Body of pancreas (tissue), 4 donors: ENCODE data around the gene BCL2L11. TPM values are rescaled to one million over a fixed set of nuclear protein-coding genes. Genes with fewer than 3 reads are reported as not detected.

ENCODE experiments used
- ATAC-seq: fragments of 150-250 bp; one replicate; pipeline ENCODE4 v1.9.1; 2016
- DNase-seq, 4 donors: peaks; one replicate each; pipeline ENCODE4 v3.0.0-alpha.2; 2019
- H3K27ac ChIP-seq, 4 donors: fragments of 200-600 bp; sonication (generic); 1 replicate in 3 of 4; 2 replicates in 1 of 4; pipeline versions ENCODE4 v1.5.1 to v1.6.1; 2016 to 2019; ENCODE audit warnings: mild to moderate bottlenecking in 1 of 4, mixed read lengths in 1 of 4, moderate library complexity in 1 of 4
- H3K27me3 ChIP-seq, 2 donors: fragments of 200-600 bp; sonication (generic); one replicate each; pipeline ENCODE4 v1.6.0; 2016; ENCODE audit warnings: mild to moderate bottlenecking in 1 of 2
- H3K36me3 ChIP-seq, 2 donors: fragments of 200-600 bp; sonication (generic); replicated peaks in 1 of 2; 2 replicates each; pipeline ENCODE4 v1.5.1; 2016; ENCODE audit warnings: low read depth in 2 of 2; ENCODE audit not compliant: insufficient read depth in 1 of 2
- H3K4me1 ChIP-seq: fragments of 200-600 bp; sonication (generic); one replicate; pipeline ENCODE4 v1.6.0; 2016
- H3K4me3 ChIP-seq, 2 donors: fragments of 200-600 bp; sonication (generic); 1 replicate in 1 of 2; 2 replicates in 1 of 2; pipeline ENCODE4 v1.5.1; 2016 to 2019
- H3K9me3 ChIP-seq, 3 donors: fragments of 200-600 bp; sonication (generic); 1 replicate in 2 of 3; 2 replicates in 1 of 3; pipeline ENCODE4 v1.5.1; 2016
- CTCF ChIP-seq, 7 experiments: fragments of 450-650 bp in 4 of 7; fragments of 200-600 bp in 3 of 7; sonication (generic) in 3 of 7; IDR thresholded peaks; one replicate each; pipeline ENCODE4 v1.5.1; 2016 to 2019; ENCODE audit warnings: antibody characterized with exemption in 7 of 7
- POLR2A ChIP-seq, 3 donors: fragments of 450-650 bp; IDR thresholded peaks; one replicate each; pipeline ENCODE4 v1.6.1; 2016; ENCODE audit warnings: antibody characterized with exemption in 3 of 3, mild to moderate bottlenecking in 2 of 3
- WGBS, 2 donors: methylation state at CpG; one replicate each; pipeline ENCODE4 v1.1.5; 2017; 5-methylcytosine and 5-hydroxymethylcytosine counted together
- intact Hi-C: fragments of 100-400 bp; cut with DNase I; formaldehyde crosslinking; loops from one replicate; pipeline ENCODE4 v1.15.1; 2023
- total RNA-seq, 2 donors: library from RNA; depleted of rRNA; stranded (reverse); fragments of >200 nt; gene quantifications; one replicate each; pipeline ENCODE4 v1.1.0, GENCODE V29; 2016

Gene BCL2L11
- total RNA-seq, 2 donors from 2014 or later = 10.9 to 18.7 TPM

- no peaks in the 10 kb centered on the region for H3K36me3 ChIP-seq
- 73 to 75% methylated on average over 10 of the region's 10 CpGs for WGBS, 2 donors
- H3K27me3 ChIP-seq = no peaks in the 10 kb centered on the region
- ATAC-seq (no peak), DNase-seq (no peak)
- H3K4me1 ChIP-seq = peaks cover 45% of the 10 kb centered on the region
- intact Hi-C loops = no loop called here
- H3K27ac ChIP-seq = peak overlapping the region; percentile 78 to 88 (median 86)
- TF ChIP-seq CTCF (IDR thresholded peaks at IDR 0.05) (no peak), POLR2A (IDR thresholded peaks at IDR 0.05) (no peak)
- no peak overlapping the region for H3K4me3 ChIP-seq
- no peaks in the 10 kb centered on the region for H3K9me3 ChIP-seq
Measured at GRCh38 chr2:111186121-111186715, 65.5 kb downstream of the BCL2L11 start.

- H3K27me3 ChIP-seq = no peaks in the 10 kb centered on the region
- no peak overlapping the region for H3K4me3 ChIP-seq
- WGBS, 2 donors = 81 to 95% methylated on average over 6 of the region's 6 CpGs
- intact Hi-C loops = no loop called here
- no peak overlapping the region for H3K27ac ChIP-seq
- peaks cover 45% of the 10 kb centered on the region for H3K4me1 ChIP-seq
- ATAC-seq = no peak
- TF ChIP-seq POLR2A (IDR thresholded peaks at IDR 0.05) (no peak), CTCF (IDR thresholded peaks at IDR 0.05) (no peak)
- H3K36me3 ChIP-seq = no peaks in the 10 kb centered on the region
- no peak for DNase-seq
- H3K9me3 ChIP-seq = no peaks in the 10 kb centered on the region
Measured at GRCh38 chr2:111186933-111187332, 66.2 kb downstream of the BCL2L11 start.

- Histone ChIP-seq H3K27ac (no peak overlapping the region), H3K9me3 (no peaks in the 10 kb centered on the region), H3K36me3 (no peaks in the 10 kb centered on the region), H3K4me1 (peaks cover 41% of the 10 kb centered on the region), H3K27me3 (no peaks in the 10 kb centered on the region), H3K4me3 (no peak overlapping the region)
- intact Hi-C loops = no loop called here
- no peak for DNase-seq
- no peak for ATAC-seq
- 95 to 98% methylated on average over 2 to 3 of the region's 3 CpGs for WGBS, 2 donors
- no peak for TF ChIP-seq POLR2A (IDR thresholded peaks at IDR 0.05)
- no peak for TF ChIP-seq CTCF (IDR thresholded peaks at IDR 0.05)
Measured at GRCh38 chr2:111188681-111189080, 68.0 kb downstream of the BCL2L11 start.

- no peaks in the 10 kb centered on the region for H3K36me3 ChIP-seq
- no peak overlapping the region for H3K27ac ChIP-seq
- 57 to 88% methylated on average over 2 of the region's 2 CpGs for WGBS, 2 donors
- H3K27me3 ChIP-seq = no peaks in the 10 kb centered on the region
- intact Hi-C loops = no loop called here
- no peaks in the 10 kb centered on the region for H3K9me3 ChIP-seq
- DNase-seq (no peak), ATAC-seq (no peak)
- TF ChIP-seq CTCF (IDR thresholded peaks at IDR 0.05) (no peak), POLR2A (IDR thresholded peaks at IDR 0.05) (no peak)
- H3K4me3 ChIP-seq = no peak overlapping the region
- H3K4me1 ChIP-seq = peaks cover 39% of the 10 kb centered on the region
Measured at GRCh38 chr2:111189106-111189505, 68.4 kb downstream of the BCL2L11 start.
